ENCODE results near the gene HECTD2.
"Not testable (repeated sequence)": the region's sequence is repeated elsewhere in the genome, so short reads cannot be mapped to it uniquely, and the experiment has no call there.

Gene HECTD2, protein sequence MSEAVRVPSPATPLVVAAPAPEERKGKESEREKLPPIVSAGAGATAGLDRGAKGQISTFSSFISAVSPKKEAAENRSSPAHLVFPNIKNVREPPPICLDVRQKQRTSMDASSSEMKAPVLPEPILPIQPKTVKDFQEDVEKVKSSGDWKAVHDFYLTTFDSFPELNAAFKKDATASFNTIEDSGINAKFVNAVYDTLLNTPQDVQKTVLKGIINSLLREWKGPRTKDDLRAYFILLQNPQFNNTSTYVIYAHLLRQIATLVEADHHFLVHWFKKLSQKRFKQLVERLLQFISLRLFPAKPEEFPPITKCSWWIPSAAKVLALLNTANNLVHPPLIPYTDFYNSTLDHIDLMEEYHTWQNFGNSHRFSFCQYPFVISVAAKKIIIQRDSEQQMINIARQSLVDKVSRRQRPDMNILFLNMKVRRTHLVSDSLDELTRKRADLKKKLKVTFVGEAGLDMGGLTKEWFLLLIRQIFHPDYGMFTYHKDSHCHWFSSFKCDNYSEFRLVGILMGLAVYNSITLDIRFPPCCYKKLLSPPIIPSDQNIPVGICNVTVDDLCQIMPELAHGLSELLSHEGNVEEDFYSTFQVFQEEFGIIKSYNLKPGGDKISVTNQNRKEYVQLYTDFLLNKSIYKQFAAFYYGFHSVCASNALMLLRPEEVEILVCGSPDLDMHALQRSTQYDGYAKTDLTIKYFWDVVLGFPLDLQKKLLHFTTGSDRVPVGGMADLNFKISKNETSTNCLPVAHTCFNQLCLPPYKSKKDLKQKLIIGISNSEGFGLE

DNA sequence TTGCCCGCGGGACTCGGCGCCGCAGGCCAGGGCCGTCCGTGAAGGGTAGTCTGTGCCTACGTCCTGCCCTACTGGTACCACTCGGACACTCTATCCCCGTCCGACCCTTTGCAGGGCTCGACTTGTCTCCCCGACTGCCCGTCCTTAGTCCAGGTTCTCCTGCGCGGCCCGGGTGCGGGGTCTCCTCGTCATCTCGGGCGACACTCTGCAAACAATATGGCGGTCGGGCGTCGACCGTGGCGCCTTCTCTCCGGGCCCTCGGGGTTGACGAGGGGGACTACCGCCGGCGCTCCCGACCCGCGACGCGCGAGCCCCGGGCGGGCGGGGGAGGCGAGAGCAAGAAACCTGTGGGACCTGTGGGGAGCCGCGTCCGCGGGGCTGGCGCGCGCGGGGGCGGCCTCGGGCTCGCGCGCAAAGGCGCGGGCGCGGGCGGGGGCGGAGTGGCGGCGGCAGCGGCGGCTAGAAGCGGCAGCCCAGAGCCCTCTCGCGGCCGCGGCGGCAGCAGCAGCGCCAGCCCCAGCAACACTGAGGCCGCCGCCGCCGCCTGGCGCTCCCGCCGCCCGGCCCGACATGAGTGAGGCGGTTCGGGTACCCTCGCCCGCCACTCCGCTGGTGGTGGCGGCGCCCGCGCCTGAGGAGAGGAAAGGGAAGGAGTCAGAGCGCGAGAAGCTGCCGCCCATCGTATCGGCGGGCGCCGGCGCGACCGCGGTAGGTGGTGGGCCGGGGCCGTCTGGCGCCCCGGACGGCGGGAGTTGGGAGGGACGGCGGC lies at the start of gene HECTD2:
HECTD2 (plus strand) TSS at position 476 of the 769 bp plus-strand sequence; CDS start at position 571, 95 bp downstream.
- peak; percentile 53 to 73 for DNase-seq

DNA sequence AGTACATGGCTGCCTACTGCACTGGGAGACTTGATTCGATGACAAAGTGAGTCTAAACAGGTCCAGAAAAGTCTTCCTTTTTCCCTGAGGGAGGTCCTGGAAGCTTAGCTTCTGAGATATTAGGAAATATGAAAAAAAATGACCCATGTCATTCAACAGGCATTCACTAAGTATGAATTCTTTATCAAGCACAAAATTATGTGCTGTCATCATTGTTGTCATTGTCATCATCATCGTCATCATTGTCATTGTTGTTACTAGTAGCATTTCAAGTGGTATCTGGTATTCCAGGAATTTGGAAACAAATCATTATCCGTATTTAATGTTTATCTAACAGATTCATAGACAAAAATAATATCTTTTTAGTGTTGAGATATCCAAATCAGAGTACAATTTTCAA lies 49.7 kb upstream of the HECTD2 start:
- DNase-seq, result no peak

DNA sequence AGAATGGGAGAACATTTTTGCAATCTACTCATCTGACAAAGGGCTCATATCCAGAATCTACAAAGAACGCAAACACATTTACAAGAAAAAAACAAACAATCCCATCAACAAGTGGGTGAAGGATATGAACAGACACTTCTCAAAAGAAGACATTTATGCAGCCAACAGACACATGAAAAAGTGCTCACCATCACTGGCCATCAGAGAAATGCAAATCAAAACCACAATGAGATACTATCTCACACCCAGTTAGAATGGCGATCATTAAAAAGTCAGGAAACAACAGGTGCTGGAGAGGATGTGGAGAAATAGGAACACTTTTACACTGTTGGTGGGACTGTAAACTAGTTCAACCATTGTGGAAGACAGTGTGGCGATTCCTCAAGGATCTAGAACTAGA lies 44.6 kb upstream of the HECTD2 start:
- DNase-seq, result not testable (repeated sequence)

DNA sequence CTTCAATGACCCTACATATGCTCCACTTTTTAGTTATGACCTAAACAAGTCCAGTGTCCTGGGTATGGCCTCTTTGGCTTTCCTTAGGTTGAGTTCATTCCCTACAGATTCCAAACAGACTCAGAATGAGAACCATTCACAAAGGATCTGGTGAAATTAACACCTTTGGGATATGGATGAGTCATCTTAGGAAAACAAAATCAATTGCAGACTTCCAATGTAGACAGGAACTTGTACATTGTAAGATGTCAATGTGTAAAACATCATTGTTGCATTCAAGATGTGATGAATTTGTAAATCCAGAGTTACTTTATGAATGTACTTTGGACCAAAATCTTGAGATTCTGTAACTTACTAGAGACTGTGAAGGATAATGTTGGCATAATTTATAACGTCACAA lies 43.4 kb upstream of the HECTD2 start:
- DNase-seq, result no peak

DNA sequence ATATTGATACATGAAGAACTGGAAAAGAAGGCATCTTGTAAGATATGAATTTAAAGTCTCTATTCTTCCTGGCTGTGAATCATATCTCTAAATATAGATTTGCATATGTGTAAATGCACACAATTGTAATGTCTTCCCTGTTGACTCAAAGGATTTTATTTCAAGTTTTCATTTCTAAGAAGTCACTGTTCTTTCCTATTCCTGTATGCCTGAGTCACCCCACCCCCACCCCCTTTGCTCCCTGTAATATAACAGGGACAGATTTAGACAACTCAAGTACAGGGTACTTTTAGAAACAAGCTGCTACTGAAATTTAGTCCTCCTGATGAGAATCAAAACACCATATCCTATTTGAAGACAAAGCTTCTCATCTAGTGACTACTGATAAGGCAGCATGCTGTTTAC lies 43.0 kb upstream of the HECTD2 start:
- no peak for DNase-seq

DNA sequence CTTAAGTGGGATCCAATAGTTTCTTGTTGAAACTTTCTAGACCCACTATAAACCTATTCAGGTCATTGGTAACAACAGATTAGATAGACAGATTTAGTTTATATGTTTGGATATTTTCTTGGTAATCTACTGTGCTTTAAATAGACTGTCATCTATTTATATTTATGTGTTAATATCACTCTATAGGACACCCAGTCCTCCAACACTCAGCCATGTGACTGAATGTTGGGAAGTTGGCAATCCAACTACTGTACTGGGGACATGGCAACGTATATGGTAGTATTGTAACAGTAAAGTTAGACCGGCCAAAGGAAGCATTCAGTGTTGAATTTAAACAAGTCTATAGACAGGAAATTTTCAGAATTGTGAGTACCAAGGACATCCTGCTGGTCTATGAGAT lies 42.6 kb upstream of the HECTD2 start:
- DNase-seq, result no peak

DNA sequence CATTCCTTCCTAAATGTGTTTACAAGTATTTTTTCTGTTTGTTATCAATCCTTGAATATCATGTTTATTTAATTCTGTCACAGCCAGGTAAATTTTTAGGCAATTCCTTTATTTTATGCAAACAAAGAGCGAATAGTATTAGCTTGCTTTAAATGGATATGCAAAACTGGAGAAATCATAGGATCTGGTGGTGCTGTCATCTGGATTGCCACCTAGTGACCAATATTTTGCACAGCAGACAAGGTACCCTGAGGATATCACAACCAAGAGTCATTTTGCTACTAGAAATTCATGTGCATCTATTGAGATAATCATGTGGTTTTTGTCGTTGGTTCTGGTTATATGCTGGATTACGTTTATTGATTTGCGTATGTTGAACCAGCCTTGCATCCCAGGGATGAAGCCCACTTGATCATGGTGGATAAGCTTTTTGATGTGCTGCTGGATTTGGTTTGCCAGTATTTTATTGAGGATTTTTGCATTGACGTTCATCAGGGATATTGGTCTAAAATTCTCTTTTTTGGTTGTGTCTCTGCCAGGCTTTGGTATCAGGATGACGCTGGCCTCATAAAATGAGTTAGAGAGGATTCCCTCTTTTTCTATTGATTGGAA lies 40.1 kb upstream of the HECTD2 start:
- peak in 1 of 2 experiments; percentile 22 for DNase-seq

DNA sequence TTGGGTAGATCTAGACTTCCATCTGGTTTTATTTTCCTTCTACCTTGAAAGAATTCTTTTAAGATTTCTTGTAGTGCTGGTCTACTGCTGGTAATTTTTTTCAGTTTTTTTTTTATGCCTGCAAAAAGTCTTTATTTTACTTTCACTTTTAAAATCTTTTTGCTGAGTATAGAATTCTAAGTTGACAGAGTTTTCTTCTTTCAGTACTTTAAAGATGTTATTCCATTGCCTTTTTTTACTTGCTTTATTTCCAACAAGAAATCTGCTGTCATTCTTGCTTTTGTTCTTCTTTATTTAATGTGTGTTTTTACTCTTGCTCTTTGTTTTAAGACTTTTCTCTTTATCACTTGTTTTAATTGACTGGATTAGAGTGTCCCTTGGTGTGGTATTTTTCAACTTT lies 36.1 kb upstream of the HECTD2 start:
- no peak for DNase-seq

DNA sequence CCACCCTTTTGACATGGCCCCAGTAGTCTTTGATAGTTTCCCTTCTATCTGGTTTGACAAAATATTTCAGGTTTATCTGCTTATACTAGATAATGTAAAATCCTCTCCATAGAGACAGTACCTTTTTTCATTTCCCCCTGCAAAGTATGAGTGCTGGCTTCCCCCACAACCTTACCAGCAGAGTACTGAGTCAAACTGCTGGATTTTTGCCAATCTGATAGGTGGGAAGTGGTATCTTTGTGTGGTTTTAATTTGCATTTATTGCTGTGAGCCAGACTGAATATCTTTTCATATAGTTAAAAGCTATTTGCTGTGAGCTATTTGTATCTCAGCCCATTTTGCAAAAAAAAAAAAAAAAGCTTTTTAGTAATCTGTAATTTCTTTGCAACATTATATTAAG lies 32.1 kb upstream of the HECTD2 start:
- no peak for DNase-seq

DNA sequence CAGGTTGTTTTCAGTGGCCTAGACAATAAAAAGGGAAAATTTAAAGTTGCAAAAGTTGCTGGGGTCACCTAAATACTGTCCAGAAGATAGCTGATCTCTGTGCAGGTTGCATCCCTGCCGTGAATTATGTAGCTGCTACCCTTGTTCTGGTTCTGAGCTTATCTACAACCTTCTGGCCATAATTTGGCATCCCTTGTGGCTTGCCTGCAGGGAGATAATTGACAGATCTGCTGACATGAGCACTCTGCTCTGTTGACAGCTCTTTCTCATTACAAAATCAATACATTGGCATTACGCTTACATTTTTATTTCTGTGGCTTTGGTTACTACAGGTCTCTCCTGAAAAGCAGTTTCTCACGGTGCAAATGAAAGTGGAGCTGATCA lies 29.3 kb upstream of the HECTD2 start:
- no peak for DNase-seq

DNA sequence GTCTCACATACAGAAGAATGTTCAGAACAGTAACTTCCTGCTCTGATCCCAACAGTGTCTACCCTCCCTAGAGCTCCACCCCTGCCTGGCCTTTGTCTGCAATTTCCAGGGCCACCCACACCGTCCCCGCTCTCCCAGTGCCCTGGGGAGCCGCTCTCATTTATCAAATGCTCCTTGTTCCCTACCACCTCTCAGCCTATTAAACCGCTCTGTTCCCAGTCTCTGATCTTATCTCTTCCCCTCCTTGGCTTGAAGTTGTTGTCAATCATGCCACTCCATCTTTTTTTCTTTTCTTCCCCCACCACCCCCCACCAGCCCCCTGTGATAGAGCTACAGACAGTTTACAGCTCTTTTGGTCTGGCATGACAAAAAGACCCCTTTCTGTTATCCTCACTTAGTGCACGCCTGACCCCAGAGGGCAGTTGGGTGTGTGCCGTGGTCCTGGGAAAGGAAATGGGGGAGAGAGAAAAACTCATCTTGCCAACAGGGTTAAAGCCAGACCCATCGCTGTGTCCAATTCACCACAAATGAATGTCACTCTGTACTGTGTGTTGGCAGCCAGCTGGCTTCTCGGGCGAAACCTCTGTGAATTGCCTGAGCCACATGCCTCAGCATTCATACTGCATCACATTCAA lies 28.8 kb upstream of the HECTD2 start:
- DNase-seq, result no peak

DNA sequence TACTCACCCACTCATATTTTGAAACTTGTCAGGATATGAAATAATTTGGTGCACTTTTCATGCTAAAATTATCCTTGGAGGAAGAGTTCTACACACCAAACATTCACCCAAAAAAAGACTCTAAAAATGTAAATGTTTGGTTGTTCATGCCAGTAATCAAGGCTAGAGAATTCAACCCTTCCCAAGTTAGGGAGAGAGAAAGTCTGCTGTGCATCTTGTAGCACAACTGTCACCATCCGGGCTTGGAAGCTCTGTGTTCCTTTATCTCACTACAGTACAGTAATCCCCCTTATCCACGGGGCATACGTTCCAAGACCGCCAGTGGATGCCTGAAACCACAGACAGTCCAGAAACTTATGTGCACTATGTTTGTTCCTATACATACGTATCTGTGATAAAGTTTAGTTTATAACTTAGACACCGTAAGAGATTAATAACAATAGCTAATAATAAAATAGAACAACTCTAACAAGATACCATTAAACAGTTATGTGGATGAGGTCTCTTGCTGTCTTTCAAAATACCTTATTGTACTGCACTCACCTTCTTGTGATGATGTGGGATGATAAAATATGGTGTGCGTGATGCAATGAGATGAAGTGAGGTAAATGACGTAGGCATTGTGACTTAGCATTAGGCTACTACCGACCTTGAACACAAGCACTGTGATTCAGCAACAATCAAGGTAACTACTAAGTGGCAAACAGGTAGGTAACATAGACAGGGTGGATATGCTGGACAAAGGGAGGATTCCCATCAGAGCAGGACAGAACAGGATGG lies 24.6 kb upstream of the HECTD2 start:
- no peak for DNase-seq

DNA sequence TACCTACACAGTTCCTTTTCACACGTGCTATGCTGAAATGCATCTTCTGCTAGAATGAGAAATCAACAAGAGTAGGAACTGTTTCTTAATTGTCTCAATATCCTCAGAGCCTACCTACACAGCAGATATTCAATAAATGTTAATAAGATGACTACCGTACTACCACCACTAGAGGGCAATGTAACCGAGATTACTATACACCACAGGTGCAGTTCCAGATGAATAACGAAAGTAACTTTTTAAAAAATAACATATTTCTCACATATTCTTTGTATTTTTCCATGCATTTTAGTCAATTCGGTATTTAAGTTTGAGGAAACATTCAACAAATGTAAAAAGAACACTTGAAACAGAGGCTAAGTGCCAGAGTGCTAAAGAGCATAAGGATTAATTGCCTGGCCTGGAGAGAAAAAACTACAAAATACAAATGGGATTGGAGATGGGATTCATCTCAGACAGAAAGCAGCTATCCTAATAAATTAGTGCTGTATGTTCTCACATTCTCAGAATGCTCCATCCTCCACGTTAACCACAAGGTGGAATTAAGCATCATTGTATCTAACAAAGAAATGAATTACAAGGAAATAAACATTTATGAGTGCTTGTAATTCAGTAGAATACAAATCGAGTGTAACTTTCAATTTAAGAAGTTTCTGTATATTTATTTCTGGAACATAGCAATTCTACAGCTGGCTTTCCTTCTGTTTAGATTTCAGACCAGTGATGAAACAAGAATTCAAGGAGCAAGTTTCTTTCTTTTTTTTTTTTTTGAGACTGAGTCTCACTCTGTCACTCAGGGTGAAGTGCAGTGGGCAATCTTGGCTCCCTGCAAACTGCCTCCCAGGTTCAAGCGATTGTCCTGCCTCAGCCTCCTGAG lies 20.3 kb upstream of the HECTD2 start:
- peak in 1 of 2 experiments; percentile 66 for DNase-seq

DNA sequence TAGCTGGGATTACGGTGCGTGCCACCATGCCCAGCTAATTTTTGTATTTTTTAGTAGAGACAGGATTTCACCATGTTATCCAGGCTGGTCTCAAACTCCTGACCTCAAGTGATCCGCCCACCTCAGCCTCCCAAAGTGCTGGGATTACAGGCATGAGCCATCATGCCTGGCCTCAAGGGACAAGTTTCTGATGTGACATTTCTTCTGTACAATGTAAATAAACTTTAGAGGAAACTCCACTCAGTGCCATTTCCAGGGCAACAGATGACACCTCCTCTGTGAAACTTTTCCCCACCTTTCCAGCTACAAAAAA lies 19.7 kb upstream of the HECTD2 start:
- not testable (repeated sequence) for DNase-seq

DNA sequence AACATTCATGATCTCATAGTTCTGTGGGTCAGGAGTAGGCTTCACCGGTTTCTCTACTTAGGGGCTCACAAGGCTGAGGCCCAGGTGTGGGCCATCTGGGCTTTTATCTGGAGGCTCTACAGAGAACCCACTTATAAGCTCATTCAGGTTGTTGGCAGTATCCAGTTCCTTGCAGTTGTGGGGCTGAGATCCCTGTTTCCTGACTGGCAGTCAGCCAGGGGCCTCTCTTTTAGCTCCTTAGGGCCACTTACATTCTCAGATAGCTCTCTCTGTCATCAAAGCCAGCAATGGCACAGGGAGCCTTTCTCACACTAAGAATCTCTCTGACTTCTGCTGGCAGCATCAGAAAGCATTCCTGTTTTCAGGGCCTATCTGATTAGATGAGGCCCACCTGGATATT lies 18.2 kb upstream of the HECTD2 start:
- no peak for DNase-seq

DNA sequence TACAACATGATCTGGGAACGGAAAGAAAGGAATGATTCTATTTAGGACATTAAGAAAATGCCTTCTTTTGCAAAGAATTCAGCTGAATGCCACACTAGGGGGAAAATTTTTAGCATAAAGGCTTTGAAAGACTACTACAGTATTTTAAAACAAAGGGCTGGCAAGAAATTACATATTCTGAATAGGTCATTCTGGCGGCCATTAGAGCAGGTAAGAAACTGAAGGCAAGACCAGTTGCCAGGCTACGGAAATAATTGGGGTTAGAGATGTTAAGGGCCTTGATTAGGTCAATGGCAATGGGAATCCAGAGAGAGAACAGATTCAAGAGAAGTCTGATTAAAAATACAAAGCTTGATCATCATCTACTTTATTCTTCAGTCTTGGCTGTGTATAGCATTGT lies 3.8 kb upstream of the HECTD2 start:
- DNase-seq, result no peak

DNA sequence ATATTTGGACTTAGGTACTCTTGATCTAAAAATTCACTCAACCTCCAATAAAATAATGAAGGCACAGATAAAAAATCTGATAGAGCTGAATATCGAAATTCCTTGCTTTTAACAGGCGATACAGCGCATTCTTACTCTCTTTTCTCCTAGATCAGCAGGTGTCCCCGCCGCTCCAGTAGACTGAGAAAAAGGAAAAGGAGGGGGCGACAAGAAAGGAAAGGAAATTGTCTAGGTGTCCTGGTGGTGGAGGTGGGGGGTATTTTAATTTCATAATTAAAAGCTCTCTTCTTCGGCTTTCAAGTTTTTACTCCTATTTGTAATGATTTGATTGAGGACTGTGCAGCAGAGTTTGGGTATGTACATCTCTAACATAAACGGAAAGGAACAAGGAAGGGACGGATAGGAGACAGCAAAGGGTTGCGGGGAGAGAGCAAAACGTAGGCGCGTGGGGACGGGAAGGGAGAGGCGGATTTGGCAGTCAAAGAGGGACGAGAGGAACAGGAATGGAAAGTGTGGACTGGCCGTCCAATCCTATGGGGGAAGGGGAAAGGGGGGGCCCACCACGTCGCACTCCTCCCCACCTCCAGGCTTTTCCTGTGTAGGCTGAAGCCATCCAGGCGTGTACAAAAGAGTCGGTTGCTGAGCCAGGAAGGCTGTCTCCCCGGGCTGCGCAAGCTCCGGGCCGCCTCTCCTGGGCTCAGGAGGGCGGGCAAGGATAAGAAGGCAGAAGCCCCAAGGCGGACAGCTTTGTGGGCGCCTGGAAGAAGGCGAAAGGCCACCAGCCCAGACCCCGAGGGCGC lies 875 bp upstream of the HECTD2 start:
- peak; percentile 67 to 68 for DNase-seq

DNA sequence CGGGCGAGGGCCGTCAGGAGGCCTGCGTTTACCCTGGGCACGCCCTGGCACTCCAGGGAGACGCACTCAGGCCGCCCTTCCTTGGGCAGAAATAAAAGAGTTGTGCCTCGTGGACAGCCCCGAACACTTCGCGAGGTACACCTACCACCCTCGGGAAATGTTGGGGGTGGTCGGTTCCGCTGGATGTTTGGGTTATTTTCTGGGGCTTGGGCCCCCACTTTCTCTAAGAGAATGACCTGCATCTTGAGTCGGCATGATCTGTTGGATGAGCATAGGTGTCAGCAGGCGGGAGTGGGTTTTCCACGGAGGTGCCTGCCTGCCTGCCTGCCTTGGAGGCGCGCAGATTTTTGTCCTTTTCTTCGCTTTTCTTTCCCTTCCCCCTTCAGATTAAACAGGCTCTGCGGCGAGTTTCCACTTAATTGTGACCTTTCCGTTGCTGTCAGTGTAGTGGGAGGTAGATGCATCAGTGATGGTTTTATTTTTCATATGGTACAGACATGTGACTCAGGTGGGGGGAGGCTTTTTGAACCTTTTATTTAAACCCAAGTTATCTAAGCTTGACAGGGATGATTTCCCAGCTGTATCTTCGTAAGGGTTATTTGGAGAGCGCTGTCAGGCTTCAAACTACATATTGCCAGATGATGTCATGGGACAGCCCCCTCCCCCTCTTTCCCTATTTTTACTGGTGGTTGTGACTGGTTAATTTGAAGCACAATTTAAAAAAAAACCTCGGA lies 661 bp downstream of the HECTD2 start:
- DNase-seq, result peak; percentile 18 to 24

DNA sequence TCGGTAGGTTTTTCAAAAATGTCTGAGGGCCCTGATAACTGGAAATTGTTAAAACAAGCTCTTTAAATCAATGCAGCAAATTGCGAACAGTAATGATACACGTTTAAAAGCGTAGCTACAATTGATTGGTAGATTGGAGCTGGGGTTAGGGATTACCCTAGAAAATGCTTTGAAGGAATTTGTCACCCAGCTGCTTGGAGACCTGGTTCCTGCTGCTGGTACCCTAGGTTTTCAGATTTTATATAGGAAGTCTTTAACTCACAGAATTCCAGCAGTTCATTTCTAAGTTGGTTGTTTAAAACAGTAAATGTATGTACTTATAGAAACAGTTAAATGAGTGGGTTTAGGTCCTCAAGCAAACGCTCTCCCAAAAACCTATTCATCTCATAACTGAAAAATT lies 1.5 kb downstream of the HECTD2 start:
- DNase-seq, result no peak
